ENCODE data around the gene HOXD9.

DNA sequence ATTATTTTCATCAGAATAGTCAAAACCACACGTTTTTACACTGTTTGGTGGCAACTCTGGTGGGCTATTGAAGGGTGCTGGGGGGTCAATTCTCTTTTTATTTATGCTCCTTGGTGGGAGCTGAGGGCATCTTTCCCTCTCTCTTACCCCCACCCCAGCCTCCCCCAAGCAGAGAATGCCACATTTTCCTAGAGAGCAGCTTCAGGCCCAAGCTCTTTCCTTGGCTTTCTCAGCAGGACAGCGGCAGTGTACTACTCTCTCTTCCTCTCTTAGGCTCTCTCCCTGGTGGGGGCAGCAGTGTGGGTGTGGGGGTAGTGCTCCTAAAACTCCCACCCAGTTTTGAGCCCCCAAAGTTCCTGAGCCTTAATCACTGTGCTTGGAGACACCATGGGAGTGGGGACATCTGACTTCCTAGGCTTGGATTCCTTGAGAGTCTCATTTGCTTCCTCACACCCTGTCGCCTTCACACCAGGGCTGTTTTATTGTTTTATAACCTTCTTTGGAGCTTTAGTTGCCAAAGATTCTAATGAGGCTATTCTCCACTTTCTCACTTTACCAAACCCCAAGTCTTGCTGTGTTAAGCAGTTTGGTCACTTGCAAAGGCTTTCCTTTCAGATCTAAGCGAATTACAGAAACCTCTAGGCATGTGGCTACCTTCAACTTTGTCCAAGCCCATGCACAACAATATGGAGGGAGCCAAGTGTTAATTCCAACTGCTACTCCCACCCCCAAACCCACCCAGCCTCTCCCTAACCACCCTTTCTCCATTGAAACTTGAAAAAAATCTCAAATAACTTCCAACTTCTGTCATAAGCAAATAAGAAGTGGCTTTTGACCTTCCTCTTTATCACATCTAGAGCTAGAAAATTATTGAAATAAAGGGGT, 22.8 kb downstream of the HOXD9 start:
- TF ChIP-seq EZH2phosphoT487 (IDR thresholded peaks at IDR 0.05): no peak
- TF ChIP-seq, protein P1, sequence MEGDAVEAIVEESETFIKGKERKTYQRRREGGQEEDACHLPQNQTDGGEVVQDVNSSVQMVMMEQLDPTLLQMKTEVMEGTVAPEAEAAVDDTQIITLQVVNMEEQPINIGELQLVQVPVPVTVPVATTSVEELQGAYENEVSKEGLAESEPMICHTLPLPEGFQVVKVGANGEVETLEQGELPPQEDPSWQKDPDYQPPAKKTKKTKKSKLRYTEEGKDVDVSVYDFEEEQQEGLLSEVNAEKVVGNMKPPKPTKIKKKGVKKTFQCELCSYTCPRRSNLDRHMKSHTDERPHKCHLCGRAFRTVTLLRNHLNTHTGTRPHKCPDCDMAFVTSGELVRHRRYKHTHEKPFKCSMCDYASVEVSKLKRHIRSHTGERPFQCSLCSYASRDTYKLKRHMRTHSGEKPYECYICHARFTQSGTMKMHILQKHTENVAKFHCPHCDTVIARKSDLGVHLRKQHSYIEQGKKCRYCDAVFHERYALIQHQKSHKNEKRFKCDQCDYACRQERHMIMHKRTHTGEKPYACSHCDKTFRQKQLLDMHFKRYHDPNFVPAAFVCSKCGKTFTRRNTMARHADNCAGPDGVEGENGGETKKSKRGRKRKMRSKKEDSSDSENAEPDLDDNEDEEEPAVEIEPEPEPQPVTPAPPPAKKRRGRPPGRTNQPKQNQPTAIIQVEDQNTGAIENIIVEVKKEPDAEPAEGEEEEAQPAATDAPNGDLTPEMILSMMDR (IDR thresholded peaks at IDR 0.05): no peak

Data from neural progenitor cell (in vitro differentiated cells).